ENCODE results near the gene CALCB. TPM values are rescaled to one million over a fixed set of nuclear protein-coding genes. Genes with fewer than 3 reads are reported as not detected.

Gene CALCB
- total and polyA plus RNA-seq, 10 of the 15 experiments (the other 5 are each of a cell fraction or from before 2014, with no cell fraction given) = 0.09 to 0.28 (median 0.12) TPM; not detected in 3

- TF ChIP-seq RBBP5 (conservative IDR thresholded peaks at IDR 0.05) (no peak), YY1 (IDR thresholded peaks at IDR 0.05; ENCODE audit: low read depth, low read length) (peak; percentile 61; the same call in 1 of the 2 replicates), EED (IDR thresholded peaks at IDR 0.05; ENCODE audit: low read depth) (no peak), RAD21 (IDR thresholded peaks at IDR 0.05; ENCODE audit: insufficient read depth, low read depth, low read length) (peak; percentile 65), SMC3 (IDR thresholded peaks at IDR 0.05; ENCODE audit: borderline replicate concordance, low read length) (peak; percentile 66; the same call in 1 of the 2 replicates)
- TF ChIP-seq, protein P1, sequence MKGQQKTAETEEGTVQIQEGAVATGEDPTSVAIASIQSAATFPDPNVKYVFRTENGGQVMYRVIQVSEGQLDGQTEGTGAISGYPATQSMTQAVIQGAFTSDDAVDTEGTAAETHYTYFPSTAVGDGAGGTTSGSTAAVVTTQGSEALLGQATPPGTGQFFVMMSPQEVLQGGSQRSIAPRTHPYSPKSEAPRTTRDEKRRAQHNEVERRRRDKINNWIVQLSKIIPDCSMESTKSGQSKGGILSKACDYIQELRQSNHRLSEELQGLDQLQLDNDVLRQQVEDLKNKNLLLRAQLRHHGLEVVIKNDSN (IDR thresholded peaks at IDR 0.05; ENCODE audit: borderline replicate concordance, extremely low read length, insufficient read depth, low read depth, low read length) = peak; percentile 13
- TF ChIP-seq, protein P2, sequence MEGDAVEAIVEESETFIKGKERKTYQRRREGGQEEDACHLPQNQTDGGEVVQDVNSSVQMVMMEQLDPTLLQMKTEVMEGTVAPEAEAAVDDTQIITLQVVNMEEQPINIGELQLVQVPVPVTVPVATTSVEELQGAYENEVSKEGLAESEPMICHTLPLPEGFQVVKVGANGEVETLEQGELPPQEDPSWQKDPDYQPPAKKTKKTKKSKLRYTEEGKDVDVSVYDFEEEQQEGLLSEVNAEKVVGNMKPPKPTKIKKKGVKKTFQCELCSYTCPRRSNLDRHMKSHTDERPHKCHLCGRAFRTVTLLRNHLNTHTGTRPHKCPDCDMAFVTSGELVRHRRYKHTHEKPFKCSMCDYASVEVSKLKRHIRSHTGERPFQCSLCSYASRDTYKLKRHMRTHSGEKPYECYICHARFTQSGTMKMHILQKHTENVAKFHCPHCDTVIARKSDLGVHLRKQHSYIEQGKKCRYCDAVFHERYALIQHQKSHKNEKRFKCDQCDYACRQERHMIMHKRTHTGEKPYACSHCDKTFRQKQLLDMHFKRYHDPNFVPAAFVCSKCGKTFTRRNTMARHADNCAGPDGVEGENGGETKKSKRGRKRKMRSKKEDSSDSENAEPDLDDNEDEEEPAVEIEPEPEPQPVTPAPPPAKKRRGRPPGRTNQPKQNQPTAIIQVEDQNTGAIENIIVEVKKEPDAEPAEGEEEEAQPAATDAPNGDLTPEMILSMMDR (IDR thresholded peaks at IDR 0.05 in 2 of 3, conservative IDR thresholded peaks at IDR 0.05 in 1 of 3; ENCODE audit: control insufficient read depth in 2 of 3, extremely low read depth in 1 of 3, insufficient read depth in 1 of 3, low read depth in 3 of 3, low read length in 3 of 3) = peak; percentile 67 to 88 (median 75)
- TF ChIP-seq, protein P3, sequence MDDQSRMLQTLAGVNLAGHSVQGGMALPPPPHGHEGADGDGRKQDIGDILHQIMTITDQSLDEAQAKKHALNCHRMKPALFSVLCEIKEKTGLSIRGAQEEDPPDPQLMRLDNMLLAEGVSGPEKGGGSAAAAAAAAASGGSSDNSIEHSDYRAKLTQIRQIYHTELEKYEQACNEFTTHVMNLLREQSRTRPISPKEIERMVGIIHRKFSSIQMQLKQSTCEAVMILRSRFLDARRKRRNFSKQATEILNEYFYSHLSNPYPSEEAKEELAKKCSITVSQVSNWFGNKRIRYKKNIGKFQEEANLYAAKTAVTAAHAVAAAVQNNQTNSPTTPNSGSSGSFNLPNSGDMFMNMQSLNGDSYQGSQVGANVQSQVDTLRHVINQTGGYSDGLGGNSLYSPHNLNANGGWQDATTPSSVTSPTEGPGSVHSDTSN (IDR thresholded peaks at IDR 0.05; ENCODE audit: insufficient replicate concordance, low read depth, low read length) = no peak
- BruUV-seq (replicated peaks) = no TSS peak
Observed at GRCh38 chr11:15074206-15075161, 1.1 kb downstream of the CALCB start.

More at GRCh38 chr11:15074206-15075161, 1.1 kb downstream of the CALCB start:
- H2AFZ ChIP-seq (ENCODE audit: control insufficient read depth, low read depth, low read length) = peak overlapping the region; percentile 75
- no peak overlapping the region for H3K9ac ChIP-seq (ENCODE audit: control insufficient read depth, insufficient read depth, low read length)
- H3K27me3 ChIP-seq (replicated peaks in 1 of 2; ENCODE audit: control insufficient read depth in 2 of 2, insufficient read depth in 2 of 2, low read length in 1 of 2) = 0 out of 4 replicates have a peak, but pooled peaks cover 0 to 2% of the 10 kb centered on the region in 2 experiments
- ATAC-seq = peak; percentile 99
- no peak for FAIRE-seq
- H3K36me3 ChIP-seq (ENCODE audit: control insufficient read depth in 2 of 2, insufficient read depth in 2 of 2, low read length in 1 of 2) = no peaks in the 10 kb centered on the region
- ChIA-PET POLR2A (no interaction called here), RAD21 (ENCODE audit: unreplicated experiment) (interaction anchor here (0.6 to 1.5 kb wide), 3 partner anchors 154 to 168 kb away, joined by 3 to 5 read pairs (median 3); no protein-coding TSS in a partner anchor), CTCF (interaction anchor here (0.7 to 3.4 kb wide), 17 partner anchors 10 to 536 kb away, joined by 3 to 43 read pairs (median 4); no protein-coding TSS in a partner anchor), SMC1A (ENCODE audit: uncharacterized antibody, unreplicated experiment) (interaction anchor here (1.1 to 3.0 kb wide), 3 partner anchors 26 to 284 kb away, joined by 3 to 22 read pairs (median 4); no protein-coding TSS in a partner anchor)
- no peak overlapping the region for H3K4me3 ChIP-seq
- H3K27ac ChIP-seq (ENCODE audit: control insufficient read depth, insufficient read depth) = no peak overlapping the region
- 7% methylated on average over 28 of the region's 33 CpGs for WGBS (ENCODE audit: insufficient coverage, insufficient replicate concordance, low lambda C conversion rate, missing lambda C conversion rate)
- intact Hi-C loops (cut with micrococcal nuclease; ENCODE audit: unreplicated experiment) (loop anchor here (1.0 to 10.0 kb wide), 4 partner anchors 102 to 540 kb away; partner anchors contain the start of gene CALCA), in situ Hi-C loops (cut with MboI) (loop anchor here (5.0 kb wide), 1 partner anchor 167 kb away; no protein-coding TSS in a partner anchor)
- H3K9me3 ChIP-seq (replicated peaks; ENCODE audit: control insufficient read depth, insufficient read depth, low read length) = no peaks in the 10 kb centered on the region; the same call in 2 of the 3 replicates
- H3K4me1 ChIP-seq (ENCODE audit: control insufficient read depth, insufficient read depth, low read length) = no peaks in the 10 kb centered on the region
- DNase-seq (ENCODE audit: low read depth, low spot score) = no peak
- H3K79me2 ChIP-seq (ENCODE audit: control insufficient read depth, insufficient read depth, low read length) = no peaks in the 10 kb centered on the region
- H3K4me2 ChIP-seq (ENCODE audit: control insufficient read depth, insufficient read depth) = peak overlapping the region; percentile 59
- H4K20me1 ChIP-seq (ENCODE audit: control insufficient read depth, insufficient read depth) = no peaks in the 10 kb centered on the region
